Measurements from ENCODE around the gene PGGHG. TPM values are rescaled to one million over a fixed set of nuclear protein-coding genes. Genes with fewer than 3 reads are reported as not detected.
"Not testable (repeated sequence)": the region's sequence is repeated elsewhere in the genome, so short reads cannot be mapped to it uniquely, and the experiment has no call there.

PGGHG gene
- polyA plus RNA-seq, 4 donors: 86.9 to 154 (median 122) TPM

GRCh38 chr11:316891-317301 is 28.0 kb downstream of the PGGHG start:
- Histone ChIP-seq H3K27ac (ENCODE audit: low read depth in 1 of 3, low read length in 2 of 3) (peak overlapping the region in 1 of 3 donors; percentile 95), H3K4me1 (ENCODE audit: control insufficient read depth in 3 of 3, insufficient read depth in 2 of 3, low read depth in 1 of 3, low read length in 2 of 3) (peaks cover 0 to 57% (median 2%) of the 10 kb centered on the region in 3 donors), H3K4me3 (ENCODE audit: low read depth in 1 of 3, low read length in 3 of 3) (peak overlapping the region in 2 of 3 donors; percentile 34 to 75), H3K27me3 (ENCODE audit: control insufficient read depth in 3 of 3, insufficient read depth in 3 of 3, low read length in 3 of 3) (peaks cover 0 to 9% (median 0%) of the 10 kb centered on the region in 3 donors), H3K36me3 (ENCODE audit: control insufficient read depth in 3 of 3, insufficient read depth in 2 of 3, low read depth in 1 of 3, low read length in 3 of 3) (peaks cover 0 to 8% (median 0%) of the 10 kb centered on the region in 3 donors), H3K9me3 (ENCODE audit: control insufficient read depth in 2 of 2, insufficient read depth in 1 of 2, low read depth in 1 of 2, low read length in 1 of 2) (no peaks in the 10 kb centered on the region)
- peak in 1 of 2 donors; percentile 48 for DNase-seq
- no peak for FAIRE-seq
- WGBS, 3 donors: 22 to 45% (median 32%) methylated on average over 7 of the region's 7 CpGs

GRCh38 chr11:317668-318404 is 28.9 kb downstream of the PGGHG start:
- WGBS, 3 donors: 23 to 35% (median 33%) methylated on average over 9 to 16 of the region's 30 CpGs
- not testable (repeated sequence) for H3K36me3 ChIP-seq (ENCODE audit: control insufficient read depth in 3 of 3, insufficient read depth in 2 of 3, low read depth in 1 of 3, low read length in 3 of 3); H3K9me3 ChIP-seq (ENCODE audit: control insufficient read depth in 2 of 2, insufficient read depth in 1 of 2, low read depth in 1 of 2, low read length in 1 of 2); DNase-seq; FAIRE-seq; H3K4me3 ChIP-seq (ENCODE audit: low read depth in 1 of 3, low read length in 3 of 3); H3K27me3 ChIP-seq (ENCODE audit: control insufficient read depth in 3 of 3, insufficient read depth in 3 of 3, low read length in 3 of 3)
- Histone ChIP-seq H3K4me1 (ENCODE audit: control insufficient read depth in 3 of 3, insufficient read depth in 2 of 3, low read depth in 1 of 3, low read length in 2 of 3) (peaks cover 0 to 47% (median 2%) of the 10 kb centered on the region in 3 donors), H3K27ac (ENCODE audit: low read depth in 1 of 3, low read length in 2 of 3) (peak overlapping the region in 2 of 3 donors; percentile 41 to 59)

- not testable (repeated sequence) for H3K27me3 ChIP-seq (ENCODE audit: control insufficient read depth in 3 of 3, insufficient read depth in 3 of 3, low read length in 3 of 3); FAIRE-seq; H3K9me3 ChIP-seq (ENCODE audit: control insufficient read depth in 2 of 2, insufficient read depth in 1 of 2, low read depth in 1 of 2, low read length in 1 of 2); DNase-seq; H3K36me3 ChIP-seq (ENCODE audit: control insufficient read depth in 3 of 3, insufficient read depth in 2 of 3, low read depth in 1 of 3, low read length in 3 of 3)
- WGBS, 3 donors: 1 to 3% (median 1%) methylated on average over 9 to 16 of the region's 79 CpGs
- peak overlapping the region; percentile 42 to 76 (median 64) for H3K4me3 ChIP-seq (ENCODE audit: low read depth in 1 of 3, low read length in 3 of 3)
- peaks cover 0 to 40% (median 0%) of the 10 kb centered on the region in 3 donors for H3K4me1 ChIP-seq (ENCODE audit: control insufficient read depth in 3 of 3, insufficient read depth in 2 of 3, low read depth in 1 of 3, low read length in 2 of 3)
- peak overlapping the region in 2 of 3 donors; percentile 53 to 85 for H3K27ac ChIP-seq (ENCODE audit: low read depth in 1 of 3, low read length in 2 of 3)
Observed at GRCh38 chr11:318405-319120, 29.6 kb downstream of the PGGHG start.

GRCh38 chr11:319121-319887 is 30.4 kb downstream of the PGGHG start:
- not testable (repeated sequence) for H3K9me3 ChIP-seq (ENCODE audit: control insufficient read depth in 2 of 2, insufficient read depth in 1 of 2, low read depth in 1 of 2, low read length in 1 of 2); FAIRE-seq; H3K27me3 ChIP-seq (ENCODE audit: control insufficient read depth in 3 of 3, insufficient read depth in 3 of 3, low read length in 3 of 3); H3K36me3 ChIP-seq (ENCODE audit: control insufficient read depth in 3 of 3, insufficient read depth in 2 of 3, low read depth in 1 of 3, low read length in 3 of 3)
- peak overlapping the region; percentile 42 to 76 (median 64) for H3K4me3 ChIP-seq (ENCODE audit: low read depth in 1 of 3, low read length in 3 of 3)
- H3K27ac ChIP-seq (ENCODE audit: low read depth in 1 of 3, low read length in 2 of 3): peak overlapping the region in 2 of 3 donors; percentile 85 to 87
- 5 to 12% (median 10%) methylated on average over 17 to 20 of the region's 29 CpGs for WGBS, 3 donors
- DNase-seq: peak in 1 of 2 donors; percentile 60
- H3K4me1 ChIP-seq (ENCODE audit: control insufficient read depth in 3 of 3, insufficient read depth in 2 of 3, low read depth in 1 of 3, low read length in 2 of 3): peaks cover 0 to 36% (median 0%) of the 10 kb centered on the region in 3 donors

- FAIRE-seq, DNase-seq: not testable (repeated sequence)
- 15 to 48% (median 17%) methylated on average over 3 to 10 of the region's 10 CpGs for WGBS, 3 donors
Observed at GRCh38 chr11:319888-320273, 31.0 kb downstream of the PGGHG start.

GRCh38 chr11:324156-324555 is 35.2 kb downstream of the PGGHG start:
- peaks cover 0 to 3% (median 0%) of the 10 kb centered on the region in 3 donors for H3K36me3 ChIP-seq (ENCODE audit: control insufficient read depth in 3 of 3, insufficient read depth in 2 of 3, low read depth in 1 of 3, low read length in 3 of 3)
- peaks cover 0 to 38% (median 11%) of the 10 kb centered on the region in 3 donors for H3K4me1 ChIP-seq (ENCODE audit: control insufficient read depth in 3 of 3, insufficient read depth in 2 of 3, low read depth in 1 of 3, low read length in 2 of 3)
- H3K4me3 ChIP-seq (ENCODE audit: low read depth in 1 of 3, low read length in 3 of 3): no peak overlapping the region
- peak overlapping the region in 2 of 3 donors; percentile 76 to 79 for H3K27ac ChIP-seq (ENCODE audit: low read depth in 1 of 3, low read length in 2 of 3)
- H3K27me3 ChIP-seq (ENCODE audit: control insufficient read depth in 3 of 3, insufficient read depth in 3 of 3, low read length in 3 of 3): no peaks in the 10 kb centered on the region
- DNase-seq: no peak
- no peaks in the 10 kb centered on the region for H3K9me3 ChIP-seq (ENCODE audit: control insufficient read depth in 2 of 2, insufficient read depth in 1 of 2, low read depth in 1 of 2, low read length in 1 of 2)
- 67 to 80% (median 73%) methylated on average over 11 of the region's 11 CpGs for WGBS, 3 donors
- FAIRE-seq: no peak

More at GRCh38 chr11:319888-320273, 31.0 kb downstream of the PGGHG start:
- Histone ChIP-seq H3K4me3 (ENCODE audit: low read depth in 1 of 3, low read length in 3 of 3) (peak overlapping the region in 2 of 3 donors; percentile 30 to 76), H3K27ac (ENCODE audit: low read depth in 1 of 3, low read length in 2 of 3) (peak overlapping the region in 2 of 3 donors; percentile 85 to 87), H3K4me1 (ENCODE audit: control insufficient read depth in 3 of 3, insufficient read depth in 2 of 3, low read depth in 1 of 3, low read length in 2 of 3) (peaks cover 0 to 41% (median 0%) of the 10 kb centered on the region in 3 donors)
- H3K9me3 ChIP-seq (ENCODE audit: control insufficient read depth in 2 of 2, insufficient read depth in 1 of 2, low read depth in 1 of 2, low read length in 1 of 2); H3K36me3 ChIP-seq (ENCODE audit: control insufficient read depth in 3 of 3, insufficient read depth in 2 of 3, low read depth in 1 of 3, low read length in 3 of 3); H3K27me3 ChIP-seq (ENCODE audit: control insufficient read depth in 3 of 3, insufficient read depth in 3 of 3, low read length in 3 of 3): not testable (repeated sequence)

- Histone ChIP-seq H3K4me3 (ENCODE audit: low read depth in 1 of 3, low read length in 3 of 3) (peak overlapping the region in 1 of 3 donors; percentile 28), H3K4me1 (ENCODE audit: control insufficient read depth in 3 of 3, insufficient read depth in 2 of 3, low read depth in 1 of 3, low read length in 2 of 3) (peaks cover 0 to 36% (median 11%) of the 10 kb centered on the region in 3 donors), H3K27ac (ENCODE audit: low read depth in 1 of 3, low read length in 2 of 3) (peak overlapping the region in 2 of 3 donors; percentile 76 to 79)
- H3K9me3 ChIP-seq (ENCODE audit: control insufficient read depth in 2 of 2, insufficient read depth in 1 of 2, low read depth in 1 of 2, low read length in 1 of 2); H3K36me3 ChIP-seq (ENCODE audit: control insufficient read depth in 3 of 3, insufficient read depth in 2 of 3, low read depth in 1 of 3, low read length in 3 of 3); FAIRE-seq; H3K27me3 ChIP-seq (ENCODE audit: control insufficient read depth in 3 of 3, insufficient read depth in 3 of 3, low read length in 3 of 3): not testable (repeated sequence)
- WGBS, 3 donors: 45 to 71% (median 62%) methylated on average over 26 to 31 of the region's 34 CpGs
- peak in 1 of 2 donors; percentile 69 for DNase-seq
Observed at GRCh38 chr11:324593-325517, 35.9 kb downstream of the PGGHG start.
